Testis (tissue), 3 donors: Measurements from ENCODE around the gene POLR3G. TPM values are rescaled to one million over a fixed set of nuclear protein-coding genes. Genes with fewer than 3 reads are reported as not detected.
A peak's percentile ranks its signal among the peaks of the same experiment; 100 is the strongest.

Source experiments
- DNase-seq: peaks from one replicate; pipeline ENCODE4 v3.0.0-alpha.2; 2019
- H3K27ac ChIP-seq, 2 donors: fragments of 200-600 bp; sonication (generic); one replicate each; pipeline ENCODE4 v1.5.1; 2019
- H3K27me3 ChIP-seq: fragments of 200-600 bp; sonication (generic); one replicate; pipeline ENCODE4 v1.5.1; 2019
- H3K36me3 ChIP-seq: fragments of 200-600 bp; sonication (generic); one replicate; pipeline ENCODE4 v1.5.1; 2017; ENCODE audit warnings: low read depth; ENCODE audit errors: missing control alignments
- H3K4me1 ChIP-seq: fragments of 200-600 bp; sonication (generic); one replicate; pipeline ENCODE4 v1.5.1; 2019
- H3K4me3 ChIP-seq, 2 donors: fragments of 200-600 bp; sonication (generic); one replicate each; pipeline ENCODE4 v1.5.1; 2017 to 2019
- H3K9me3 ChIP-seq: fragments of 200-600 bp; sonication (generic); one replicate; pipeline ENCODE4 v1.5.1; 2017
- POLR2A ChIP-seq: fragments of 450-650 bp; IDR thresholded peaks from one replicate; pipeline ENCODE4 v1.6.1; 2017; ENCODE audit warnings: antibody characterized with exemption, mild to moderate bottlenecking, moderate library complexity
- WGBS, 2 donors: methylation state at CpG; one replicate each; pipeline ENCODE4 v1.1.5; 2018; 5-methylcytosine and 5-hydroxymethylcytosine counted together
- intact Hi-C: fragments of 100-400 bp; cut with DNase I; formaldehyde crosslinking; loops from one replicate; pipeline ENCODE4 v1.15.1; 2023; ENCODE audit warnings: low total_unique reads
- polyA plus RNA-seq: library from polyadenylated mRNA; stranded (reverse); fragments of 350-450 nt; fragmentation: Illumina TruSeq; extraction: RNeasy Lipid Tissue Mini Kit (QIAGEN cat#74804); gene quantifications from one replicate; pipeline ENCODE4 v1.2.3, GENCODE V29; 2014; ENCODE audit warnings: low read depth, low replicate concordance; ENCODE audit not compliant: insufficient read depth
- total RNA-seq, 2 donors: library from RNA; depleted of rRNA; stranded (reverse); fragments of >200 nt; gene quantifications; one replicate each; pipeline ENCODE4 v1.2.3, GENCODE V29; 2016
- TF ChIP-seq, protein P1 (sequence below), 3 experiments: fragments of 450-650 bp in 2 of 3; fragments of 200-600 bp in 1 of 3; sonication (generic) in 1 of 3; IDR thresholded peaks; one replicate each; pipeline ENCODE4 v1.5.1; 2016 to 2019; ENCODE audit warnings: antibody characterized with exemption in 3 of 3, mild to moderate bottlenecking in 2 of 3, moderate library complexity in 1 of 3

POLR3G gene
- total and polyA plus RNA-seq, 3 donors from 2014 or later, result 5.2 to 13.4 (median 9.4) TPM

DNA sequence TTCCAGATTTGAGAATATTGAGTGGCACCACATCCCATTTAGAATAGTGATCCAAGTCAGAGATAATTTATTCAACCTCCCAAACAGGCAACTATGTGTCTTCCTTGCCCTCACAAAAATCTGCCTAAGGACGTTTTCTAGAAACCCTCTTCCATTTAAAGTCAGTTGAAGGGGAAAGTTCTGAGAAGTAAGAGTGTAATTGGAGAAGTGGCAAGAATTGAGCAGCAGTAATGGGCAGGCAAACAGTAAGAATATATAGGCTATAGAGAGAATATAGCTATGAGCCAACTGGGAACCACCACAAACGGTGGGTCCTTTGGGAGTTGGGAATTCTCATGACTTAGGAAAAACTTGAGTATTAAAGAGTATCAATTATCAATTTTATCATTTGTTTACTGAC is 34.0 kb upstream of the POLR3G start:
- no peaks in the 10 kb centered on the region for H3K36me3 ChIP-seq
- no peak overlapping the region for H3K4me3 ChIP-seq
- no peaks in the 10 kb centered on the region for H3K27me3 ChIP-seq
- H3K4me1 ChIP-seq, result no peaks in the 10 kb centered on the region
- no peaks in the 10 kb centered on the region for H3K9me3 ChIP-seq
- TF ChIP-seq POLR2A, result no peak
- TF ChIP-seq, protein P1, sequence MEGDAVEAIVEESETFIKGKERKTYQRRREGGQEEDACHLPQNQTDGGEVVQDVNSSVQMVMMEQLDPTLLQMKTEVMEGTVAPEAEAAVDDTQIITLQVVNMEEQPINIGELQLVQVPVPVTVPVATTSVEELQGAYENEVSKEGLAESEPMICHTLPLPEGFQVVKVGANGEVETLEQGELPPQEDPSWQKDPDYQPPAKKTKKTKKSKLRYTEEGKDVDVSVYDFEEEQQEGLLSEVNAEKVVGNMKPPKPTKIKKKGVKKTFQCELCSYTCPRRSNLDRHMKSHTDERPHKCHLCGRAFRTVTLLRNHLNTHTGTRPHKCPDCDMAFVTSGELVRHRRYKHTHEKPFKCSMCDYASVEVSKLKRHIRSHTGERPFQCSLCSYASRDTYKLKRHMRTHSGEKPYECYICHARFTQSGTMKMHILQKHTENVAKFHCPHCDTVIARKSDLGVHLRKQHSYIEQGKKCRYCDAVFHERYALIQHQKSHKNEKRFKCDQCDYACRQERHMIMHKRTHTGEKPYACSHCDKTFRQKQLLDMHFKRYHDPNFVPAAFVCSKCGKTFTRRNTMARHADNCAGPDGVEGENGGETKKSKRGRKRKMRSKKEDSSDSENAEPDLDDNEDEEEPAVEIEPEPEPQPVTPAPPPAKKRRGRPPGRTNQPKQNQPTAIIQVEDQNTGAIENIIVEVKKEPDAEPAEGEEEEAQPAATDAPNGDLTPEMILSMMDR (IDR thresholded peaks at IDR 0.05), result no peak
- intact Hi-C loops, result no loop called here
- no peak for DNase-seq
- WGBS, 2 donors, result 56 to 57% methylated on average over 2 of the region's 2 CpGs
- H3K27ac ChIP-seq, result no peak overlapping the region

DNA sequence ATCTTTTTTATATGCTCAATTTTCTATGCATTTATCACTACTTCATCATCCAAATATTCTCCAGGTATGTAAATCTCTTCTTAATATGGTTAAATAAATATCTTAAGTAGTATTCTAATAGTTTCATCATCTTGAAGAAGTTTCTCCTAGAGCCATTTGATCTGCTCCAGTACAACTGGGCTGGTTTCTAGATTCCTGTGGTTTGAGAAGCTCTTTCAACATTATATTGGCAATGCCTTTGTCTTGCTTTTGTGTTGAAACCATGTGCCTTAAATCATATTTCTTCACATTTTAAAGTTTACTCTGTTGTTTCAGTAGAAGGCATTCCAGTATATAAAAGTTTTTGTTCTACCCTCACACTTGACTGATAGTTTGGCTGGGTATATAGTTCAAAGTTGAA is 27.7 kb upstream of the POLR3G start:
- Histone ChIP-seq H3K4me3 (no peak overlapping the region), H3K9me3 (no peaks in the 10 kb centered on the region), H3K4me1 (no peaks in the 10 kb centered on the region), H3K27ac (no peak overlapping the region), H3K27me3 (no peaks in the 10 kb centered on the region), H3K36me3 (no peaks in the 10 kb centered on the region)
- TF ChIP-seq POLR2A, result no peak
- TF ChIP-seq, protein P1 (IDR thresholded peaks at IDR 0.05), result no peak
- no peak for DNase-seq
- intact Hi-C loops, result no loop called here

DNA sequence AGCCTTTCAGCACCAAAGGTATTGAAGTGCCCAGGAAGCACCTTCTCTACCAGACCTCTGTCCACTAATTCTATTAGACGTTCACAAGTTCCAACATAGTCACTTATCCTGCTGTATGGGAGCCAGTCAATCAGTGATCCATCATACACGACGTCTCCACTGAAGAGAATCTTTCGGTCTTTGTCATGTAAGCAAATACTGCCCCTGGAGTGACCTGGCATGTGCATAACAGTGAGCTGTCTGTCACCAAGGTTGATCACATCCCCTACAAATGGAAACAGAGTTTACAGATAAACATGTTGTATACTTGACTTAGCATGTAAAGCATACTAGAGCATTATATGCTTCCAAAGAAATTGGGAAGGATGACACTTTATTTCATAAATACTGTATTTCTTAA is 13.4 kb upstream of the POLR3G start:
- H3K27ac ChIP-seq, result no peak overlapping the region
- no peak overlapping the region for H3K4me3 ChIP-seq
- no peaks in the 10 kb centered on the region for H3K9me3 ChIP-seq
- DNase-seq, result no peak
- intact Hi-C loops, result no loop called here
- no peaks in the 10 kb centered on the region for H3K27me3 ChIP-seq
- no peaks in the 10 kb centered on the region for H3K4me1 ChIP-seq
- TF ChIP-seq, protein P1 (IDR thresholded peaks at IDR 0.05), result no peak
- no peak for TF ChIP-seq POLR2A
- WGBS, 2 donors, result 74 to 80% methylated on average over 4 of the region's 4 CpGs
- H3K36me3 ChIP-seq, result no peaks in the 10 kb centered on the region

DNA sequence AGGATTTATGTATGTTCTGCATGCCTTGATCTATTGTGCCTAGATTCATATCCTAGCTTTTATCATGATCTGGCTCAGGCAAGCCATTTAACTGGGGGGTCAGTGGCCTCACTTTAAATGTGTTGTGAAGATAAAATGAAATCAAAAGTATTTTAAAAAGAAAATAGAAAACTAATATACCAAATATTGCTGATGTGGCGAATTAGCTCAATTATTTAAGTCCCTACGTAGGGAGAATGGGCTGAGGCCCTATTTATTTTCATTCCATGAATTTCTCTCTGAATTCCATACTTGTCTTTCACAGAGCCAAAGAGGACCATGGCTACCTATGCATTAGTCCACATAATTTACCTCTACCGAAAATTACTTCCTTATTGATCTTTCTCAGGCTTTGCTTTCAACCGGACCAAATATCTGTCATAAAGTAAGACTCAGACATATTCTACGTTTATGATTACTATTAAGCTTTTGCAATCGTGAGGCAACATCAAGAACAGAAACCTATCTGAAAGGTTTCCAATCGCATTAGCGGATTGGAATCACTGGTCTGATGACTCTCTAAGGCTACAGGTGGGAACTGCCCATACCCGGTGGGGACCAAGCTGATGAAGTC is 1.8 kb upstream of the POLR3G start:
- Histone ChIP-seq H3K36me3 (no peaks in the 10 kb centered on the region), H3K27me3 (no peaks in the 10 kb centered on the region), H3K9me3 (no peaks in the 10 kb centered on the region), H3K4me3 (peak overlapping the region; percentile 77 to 92), H3K27ac (no peak overlapping the region), H3K4me1 (peaks cover 6% of the 10 kb centered on the region)
- 39 to 42% methylated on average over 9 of the region's 9 CpGs for WGBS, 2 donors
- intact Hi-C loops, result no loop called here
- DNase-seq, result no peak
- TF ChIP-seq POLR2A, result no peak
- TF ChIP-seq, protein P1 (IDR thresholded peaks at IDR 0.05), result no peak
